Measurements from ENCODE around the gene DGKZ.
A peak's percentile ranks its signal among the peaks of the same experiment; 100 is the strongest.

GRCh38 chr11:46352063-46352841, 5.0 kb downstream of the DGKZ start:
- TF ChIP-seq CTCF (IDR thresholded peaks at IDR 0.05; ENCODE audit: insufficient read depth, low read length, poor library complexity, severe bottlenecking) (peak; percentile 51), EZH2phosphoT487 (conservative IDR thresholded peaks at IDR 0.05; ENCODE audit: low read length) (no peak)
